Heart right ventricle (tissue), 16 donors: ENCODE data around the gene TAAR1. TPM values are rescaled to one million over a fixed set of nuclear protein-coding genes. Genes with fewer than 3 reads are reported as not detected.
"Not testable (repeated sequence)": the region's sequence is repeated elsewhere in the genome, so short reads cannot be mapped to it uniquely, and the experiment has no call there.

ENCODE experiments used
- ATAC-seq, 8 donors: fragments of 200-7000 bp; cut with Tn5 transposase; one replicate each; pipeline ENCODE4 v1.9.1; 2020; ENCODE audit warnings: mild to moderate bottlenecking in 8 of 8, moderate library complexity in 8 of 8, moderate number of reproducible peaks in 1 of 8
- DNase-seq, 2 donors: peaks; one replicate each; pipeline ENCODE4 v3.0.0-alpha.2; 2020
- H3K27ac ChIP-seq, 10 donors: fragments of 200-600 bp; sonication (generic) in 2 of 10; one replicate each; pipeline versions ENCODE4 v1.5.0 to v1.8.0; 2020 to 2022; ENCODE audit warnings: mild to moderate bottlenecking in 3 of 10
- H3K27me3 ChIP-seq, 7 donors: fragments of 200-600 bp; one replicate each; pipeline ENCODE4 v1.8.0; 2021 to 2022; ENCODE audit warnings: mild to moderate bottlenecking in 2 of 7
- H3K36me3 ChIP-seq, 9 donors: fragments of 200-600 bp; sonication (generic) in 1 of 9; one replicate each; pipeline versions ENCODE4 v1.5.0 to v1.8.0; 2020 to 2022; ENCODE audit warnings: mild to moderate bottlenecking in 2 of 9
- H3K4me1 ChIP-seq, 9 donors: fragments of 200-600 bp; sonication (generic) in 1 of 9; one replicate each; pipeline versions ENCODE4 v1.5.0 to v1.8.0; 2020 to 2022; ENCODE audit warnings: mild to moderate bottlenecking in 4 of 9
- H3K4me3 ChIP-seq, 10 donors: fragments of 200-600 bp; sonication (generic) in 2 of 10; one replicate each; pipeline versions ENCODE4 v1.5.0 to v1.8.0; 2020 to 2022; ENCODE audit warnings: mild to moderate bottlenecking in 7 of 10, moderate library complexity in 2 of 10
- H3K9me3 ChIP-seq, 11 donors: fragments of 200-600 bp in 10 of 11; sonication (generic) in 2 of 11; one replicate each; pipeline versions ENCODE4 v1.5.0 to v1.8.0; 2013 to 2022; ENCODE audit warnings: mild to moderate bottlenecking in 2 of 11, control low read depth in 1 of 11, moderate library complexity in 1 of 11
- WGBS, 2 donors: extraction: QIAGEN DNeasy Blood & Tissue Kit; methylation state at CpG; one replicate each; pipeline ENCODE4 v1.1.7; 2013; ENCODE audit warnings: inconsistent platforms in 1 of 2; 5-methylcytosine and 5-hydroxymethylcytosine counted together
- intact Hi-C, 10 donors: fragments of 100-400 bp; cut with DNase I; formaldehyde crosslinking; loops; one replicate each; pipeline versions ENCODE4 v1.11.1 to v1.14.2; 2022
- polyA plus RNA-seq, 2 donors: library from polyadenylated mRNA; stranded (reverse); fragments of 200-250 nt; gene quantifications; one replicate each; pipeline ENCODE4 v1.2.3, GENCODE V29; 2013
- total RNA-seq, 10 donors: library from RNA; stranded (reverse); fragmentation: NEBNext Ultra II Directional in 3 of 10; extraction: Animal tissue kit (Norgen Biotek cat#: 25700) in 3 of 10; gene quantifications; one replicate each; pipeline versions ENCODE4 v1.2.1 to v1.2.4, GENCODE V29; 2021 to 2023
- TF ChIP-seq, protein P1 (sequence below), 9 donors: fragments of 200-600 bp; sonication (generic) in 2 of 9; IDR thresholded peaks; one replicate each; pipeline versions ENCODE4 v1.5.0 to v1.8.0; 2021 to 2022; ENCODE audit warnings: antibody characterized with exemption in 9 of 9, mild to moderate bottlenecking in 5 of 9, moderate library complexity in 1 of 9
- donor health status: Arrhythmogenic right ventricular cardiomyopathy.
- donor health status: ischemic (EF 13 %, LVEDD 7.1; RV severe dilation, severe dysfunction).
- donor health status: healthy with polysubstance abuse.
- donor health status: DM: no; HTN: yes; CAD: no.
- donor health status: DM: no; HTN: no; CAD: no.
- donor health status: ischemic (EF 25% LVEDD 6.9; RV normal size, moderate dysfunction).
- donor health status: ischemic (EF 25% LVEDD 5.7; RV mildly dilated, moderate dysfunction).
- donor health status: healthy.
- donor health status: DM: yes; HTN: yes; CAD: no.
- donor health status: Ischemic cardiomyopathy.
- donor health status: ischemic (EF 35%, LVEDD 5.7; RV mildly dilated, moderate dysfunction).
- donor health status: nonischemic (EF 11% LVEDD 7.7; RV severe dilation, severe dysfunction).
- donor health status: DM: yes; HTN: yes; CAD: no.
- donor health status: PGD.
- donor health status: ischemic (EF 29% LVEDD 5.4; RV normal size, mild dysfunction).
- donor health status: nonischemic (EF 23%, LVEDD 6.1; RV moderate dilation, normal function).

Gene TAAR1
- total and polyA plus RNA-seq, 12 donors = not detected

DNA sequence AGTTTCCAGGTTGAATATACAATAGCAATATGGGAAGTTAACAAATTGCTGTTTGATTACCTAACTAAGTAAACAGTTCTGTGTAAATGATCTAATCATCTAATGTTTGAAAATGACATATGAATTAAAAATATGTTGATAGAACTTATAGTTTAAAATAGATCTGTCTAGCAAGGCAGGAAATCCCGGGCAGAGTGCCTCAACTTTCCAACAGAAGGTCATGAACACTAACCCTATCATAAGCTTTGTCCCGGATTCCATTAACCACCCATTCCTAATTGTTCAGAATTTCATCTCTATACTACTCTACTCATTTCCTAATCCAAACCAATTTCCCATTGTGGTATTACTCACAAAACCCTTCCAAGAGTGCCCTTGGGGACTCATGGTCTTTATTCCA lies 10.2 kb downstream of the TAAR1 start:
- no peak for DNase-seq
- no peak overlapping the region for H3K4me3 ChIP-seq
- TF ChIP-seq, protein P1, sequence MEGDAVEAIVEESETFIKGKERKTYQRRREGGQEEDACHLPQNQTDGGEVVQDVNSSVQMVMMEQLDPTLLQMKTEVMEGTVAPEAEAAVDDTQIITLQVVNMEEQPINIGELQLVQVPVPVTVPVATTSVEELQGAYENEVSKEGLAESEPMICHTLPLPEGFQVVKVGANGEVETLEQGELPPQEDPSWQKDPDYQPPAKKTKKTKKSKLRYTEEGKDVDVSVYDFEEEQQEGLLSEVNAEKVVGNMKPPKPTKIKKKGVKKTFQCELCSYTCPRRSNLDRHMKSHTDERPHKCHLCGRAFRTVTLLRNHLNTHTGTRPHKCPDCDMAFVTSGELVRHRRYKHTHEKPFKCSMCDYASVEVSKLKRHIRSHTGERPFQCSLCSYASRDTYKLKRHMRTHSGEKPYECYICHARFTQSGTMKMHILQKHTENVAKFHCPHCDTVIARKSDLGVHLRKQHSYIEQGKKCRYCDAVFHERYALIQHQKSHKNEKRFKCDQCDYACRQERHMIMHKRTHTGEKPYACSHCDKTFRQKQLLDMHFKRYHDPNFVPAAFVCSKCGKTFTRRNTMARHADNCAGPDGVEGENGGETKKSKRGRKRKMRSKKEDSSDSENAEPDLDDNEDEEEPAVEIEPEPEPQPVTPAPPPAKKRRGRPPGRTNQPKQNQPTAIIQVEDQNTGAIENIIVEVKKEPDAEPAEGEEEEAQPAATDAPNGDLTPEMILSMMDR (IDR thresholded peaks at IDR 0.05) = no peak
- 61 to 64% methylated on average over 2 of the region's 2 CpGs for WGBS, 2 donors
- intact Hi-C loops = no loop called here
- no peak overlapping the region for H3K27ac ChIP-seq
- no peaks in the 10 kb centered on the region for H3K9me3 ChIP-seq
- H3K27me3 ChIP-seq = no peaks in the 10 kb centered on the region
- no peaks in the 10 kb centered on the region for H3K36me3 ChIP-seq
- no peak for ATAC-seq
- peaks cover 0 to 6% (median 0%) of the 10 kb centered on the region in 9 donors for H3K4me1 ChIP-seq

DNA sequence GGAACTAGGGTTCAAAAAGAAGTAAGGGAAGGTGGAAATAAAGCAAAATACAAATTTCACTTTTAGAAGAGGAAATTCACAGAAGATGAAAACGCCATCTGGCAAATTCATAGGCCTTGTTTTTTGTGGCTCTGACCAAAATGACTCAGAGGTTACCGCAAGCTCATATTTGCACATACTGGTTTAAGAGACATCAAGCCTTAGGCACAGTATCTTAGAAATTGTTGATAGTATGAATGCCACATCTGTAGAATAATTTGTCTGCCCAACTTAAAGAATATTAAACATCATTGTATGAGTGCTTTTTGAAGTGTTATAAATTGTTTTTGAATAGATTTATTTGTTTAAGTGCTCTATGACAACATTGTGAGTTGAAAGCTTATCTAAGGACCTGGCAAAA lies 10.6 kb downstream of the TAAR1 start:
- no peak for ATAC-seq
- Histone ChIP-seq H3K27me3 (no peaks in the 10 kb centered on the region), H3K4me3 (no peak overlapping the region), H3K36me3 (no peaks in the 10 kb centered on the region), H3K27ac (no peak overlapping the region), H3K9me3 (no peaks in the 10 kb centered on the region), H3K4me1 (peaks cover 0 to 6% (median 0%) of the 10 kb centered on the region in 9 donors)
- TF ChIP-seq, protein P1 (IDR thresholded peaks at IDR 0.05) = no peak
- DNase-seq = no peak
- WGBS, 2 donors = 56 to 68% methylated on average over 2 of the region's 2 CpGs
- intact Hi-C loops = no loop called here

DNA sequence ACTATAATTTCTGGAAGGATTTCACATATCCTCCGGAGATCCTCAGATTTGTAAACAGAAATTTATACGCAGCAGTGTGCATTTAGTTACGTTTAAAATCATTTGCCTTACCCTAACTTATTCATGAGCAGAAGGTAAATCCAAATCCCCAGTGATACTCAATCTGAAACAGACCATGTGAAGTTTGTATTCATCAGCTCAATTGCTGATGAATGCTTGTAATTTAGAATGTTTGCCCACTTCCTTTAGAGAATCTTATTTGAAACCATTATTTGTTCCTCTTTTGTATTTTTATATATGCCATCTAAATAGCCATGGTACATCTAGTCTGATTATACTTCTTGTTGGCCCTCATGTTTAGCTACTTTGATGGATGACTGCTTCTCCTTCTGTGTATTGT lies 15.4 kb downstream of the TAAR1 start:
- Histone ChIP-seq H3K27me3 (no peaks in the 10 kb centered on the region), H3K4me3 (no peak overlapping the region), H3K36me3 (no peaks in the 10 kb centered on the region), H3K27ac (no peak overlapping the region), H3K4me1 (no peaks in the 10 kb centered on the region), H3K9me3 (peaks cover 0 to 5% (median 0%) of the 10 kb centered on the region in 11 donors)
- WGBS, 2 donors = 84 to 92% methylated on average over 3 of the region's 3 CpGs
- DNase-seq (no peak), ATAC-seq (no peak)
- TF ChIP-seq, protein P1 (IDR thresholded peaks at IDR 0.05) = no peak
- intact Hi-C loops = no loop called here

DNA sequence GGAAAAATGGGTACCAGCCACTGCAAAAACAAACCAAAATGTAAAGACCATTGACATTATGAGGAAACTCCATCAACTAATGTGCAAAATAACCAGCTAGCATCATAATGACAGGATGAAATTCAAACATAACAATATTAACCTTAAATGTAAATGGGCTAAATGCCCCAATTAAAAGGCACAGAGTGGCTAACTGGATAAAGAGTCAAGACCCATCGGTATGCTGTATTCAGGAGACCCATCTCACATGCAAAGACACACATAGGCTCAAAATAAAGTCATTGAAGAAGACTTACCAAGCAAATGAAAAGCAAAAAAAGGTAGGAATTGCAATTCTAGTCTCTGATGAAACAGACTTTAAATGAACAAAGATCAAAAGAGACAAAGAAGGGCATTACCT lies 21.8 kb downstream of the TAAR1 start:
- Histone ChIP-seq H3K27me3 (peaks cover 0 to 31% (median 15%) of the 10 kb centered on the region in 7 donors), H3K9me3 (peaks cover 0 to 14% (median 0%) of the 10 kb centered on the region in 11 donors)
- H3K4me1 ChIP-seq, H3K27ac ChIP-seq, intact Hi-C loops, H3K4me3 ChIP-seq, H3K36me3 ChIP-seq, ATAC-seq, DNase-seq: not testable (repeated sequence)
- 84 to 93% methylated on average over 1 of the region's 1 CpG for WGBS, 2 donors

DNA sequence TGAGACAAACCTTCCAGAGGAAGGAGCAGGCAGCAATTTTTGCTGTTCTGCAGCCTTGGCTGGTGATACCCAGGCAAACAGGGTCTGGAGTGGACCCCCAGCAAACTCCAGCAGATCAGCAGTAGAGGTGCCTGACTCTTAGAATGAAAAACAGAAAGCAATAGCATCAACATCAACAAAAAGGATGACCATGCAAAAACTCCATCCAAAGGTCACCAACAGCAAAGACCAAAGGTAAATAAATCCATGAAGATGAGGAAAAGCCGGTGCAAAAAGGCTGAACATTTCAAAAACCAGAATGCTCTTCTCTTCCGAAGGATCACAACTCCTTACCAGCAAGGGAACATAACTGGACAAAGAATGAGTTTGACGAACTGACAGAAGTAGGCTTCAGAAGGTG lies 23.1 kb downstream of the TAAR1 start:
- H3K36me3 ChIP-seq, DNase-seq, H3K4me3 ChIP-seq, H3K27ac ChIP-seq, H3K4me1 ChIP-seq, ATAC-seq, intact Hi-C loops: not testable (repeated sequence)
- WGBS, 2 donors = 75 to 87% methylated on average over 3 of the region's 3 CpGs
- peaks cover 0 to 14% (median 0%) of the 10 kb centered on the region in 11 donors for H3K9me3 ChIP-seq
- H3K27me3 ChIP-seq = peaks cover 0 to 33% (median 15%) of the 10 kb centered on the region in 7 donors

DNA sequence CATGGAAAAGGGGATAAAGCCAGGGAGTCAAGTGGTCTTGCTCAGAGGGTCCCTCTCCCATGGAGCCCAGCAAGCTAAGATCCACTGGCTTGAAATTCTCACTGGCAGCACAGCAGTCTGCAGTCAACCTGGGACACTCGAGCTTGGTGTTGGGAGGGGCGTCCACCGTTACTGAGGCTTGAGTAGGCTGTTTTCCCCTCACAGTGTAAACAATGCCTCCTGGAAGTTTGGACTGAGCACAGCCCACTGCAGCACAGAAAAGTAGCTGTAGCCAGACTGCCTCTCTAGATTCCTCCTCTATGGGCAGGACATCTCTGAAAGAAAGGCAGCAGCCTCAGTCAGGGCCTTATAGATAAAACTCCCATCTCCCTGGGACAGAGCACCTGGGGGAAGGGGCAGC lies 23.7 kb downstream of the TAAR1 start:
- H3K27ac ChIP-seq, H3K4me1 ChIP-seq, H3K36me3 ChIP-seq, intact Hi-C loops, DNase-seq, ATAC-seq, H3K4me3 ChIP-seq: not testable (repeated sequence)
- peaks cover 0 to 14% (median 0%) of the 10 kb centered on the region in 11 donors for H3K9me3 ChIP-seq
- H3K27me3 ChIP-seq = peaks cover 0 to 33% (median 15%) of the 10 kb centered on the region in 7 donors
- WGBS, 2 donors = 39 to 47% methylated on average over 3 of the region's 3 CpGs
